HUES64 (cell line): ENCODE measurements around the gene CCSER2.

Experiments
- H3K27ac ChIP-seq: 2 replicates; pipeline ENCODE4 v1.7.0; 2013; ENCODE audit warnings: low read depth, low read length, inconsistent platforms
- H3K27me3 ChIP-seq: 2 replicates; pipeline ENCODE4 v1.6.1; 2013; ENCODE audit warnings: mild to moderate bottlenecking, low read length; ENCODE audit not compliant: insufficient read depth
- H3K36me3 ChIP-seq: 2 replicates; pipeline ENCODE4 v1.6.1; 2013; ENCODE audit warnings: mild to moderate bottlenecking, low read length; ENCODE audit not compliant: insufficient read depth
- H3K4me1 ChIP-seq: 2 replicates; pipeline ENCODE4 v1.6.1; 2013; ENCODE audit warnings: mild to moderate bottlenecking, low read length, moderate library complexity; ENCODE audit not compliant: insufficient read depth
- H3K4me3 ChIP-seq: 2 replicates; pipeline ENCODE4 v1.5.1; 2013; ENCODE audit warnings: mild to moderate bottlenecking, low read length, moderate library complexity
- H3K9ac ChIP-seq: 2 replicates; pipeline ENCODE4 v1.6.1; 2013; ENCODE audit warnings: mild to moderate bottlenecking, low read depth, low read length
- H3K9me3 ChIP-seq: 2 replicates; pipeline ENCODE4 v1.6.1; 2013; ENCODE audit warnings: low read depth, low read length; ENCODE audit not compliant: insufficient read depth
- WGBS: fragments of 150-250, 120-280 bp; methylation state at CpG from one replicate; pipeline ENCODE4 v1.1.7; 2013; ENCODE audit warnings: missing lambda C conversion rate; 5-methylcytosine and 5-hydroxymethylcytosine counted together

Gene CCSER2

DNA sequence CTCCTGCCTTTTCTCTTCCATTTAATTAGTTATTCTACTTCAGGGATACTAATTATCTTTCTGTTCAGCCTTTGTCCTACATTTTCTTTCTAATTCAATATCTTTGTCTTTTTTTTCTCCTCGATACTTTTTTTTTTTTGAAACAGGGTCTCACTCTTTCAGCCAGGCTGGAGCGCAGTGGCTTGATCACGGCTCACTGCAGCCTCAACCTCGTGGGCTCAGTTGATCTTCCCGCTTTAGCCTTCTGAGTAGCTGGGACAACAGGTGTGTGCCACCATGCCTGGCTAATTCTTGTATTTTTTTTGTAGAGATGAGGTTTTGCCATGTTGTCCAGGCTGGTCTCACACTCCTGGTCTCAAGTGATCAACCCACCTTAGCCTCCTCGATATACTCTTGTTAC is 38.9 kb downstream of the CCSER2 start:
- H3K27ac ChIP-seq = no peak overlapping the region
- 88% methylated on average over 6 of the region's 6 CpGs for WGBS
- H3K9ac ChIP-seq = no peak overlapping the region
- H3K36me3 ChIP-seq = peaks cover 16% of the 10 kb centered on the region
- H3K4me3 ChIP-seq = no peak overlapping the region
- no peaks in the 10 kb centered on the region for H3K9me3 ChIP-seq
- no peaks in the 10 kb centered on the region for H3K27me3 ChIP-seq
- H3K4me1 ChIP-seq = peaks cover 11% of the 10 kb centered on the region; the same call in 1 of the 2 replicates

- no CpG with 5 or more reads among the region's 1 CpG for whole genome bisulfite sequencing
- H3K9ac ChIP-seq = no peak overlapping the region
- peaks cover 28% of the 10 kb centered on the region for H3K36me3 ChIP-seq
- H3K4me3 ChIP-seq = no peak overlapping the region
- no peak overlapping the region for H3K27ac ChIP-seq
- H3K27me3 ChIP-seq = no peaks in the 10 kb centered on the region
- H3K9me3 ChIP-seq = no peaks in the 10 kb centered on the region
- peaks cover 11% of the 10 kb centered on the region; the same call in 1 of the 2 replicates for H3K4me1 ChIP-seq
Observed at GRCh38 chr10:84368828-84369227, 40.4 kb downstream of the CCSER2 start.

DNA sequence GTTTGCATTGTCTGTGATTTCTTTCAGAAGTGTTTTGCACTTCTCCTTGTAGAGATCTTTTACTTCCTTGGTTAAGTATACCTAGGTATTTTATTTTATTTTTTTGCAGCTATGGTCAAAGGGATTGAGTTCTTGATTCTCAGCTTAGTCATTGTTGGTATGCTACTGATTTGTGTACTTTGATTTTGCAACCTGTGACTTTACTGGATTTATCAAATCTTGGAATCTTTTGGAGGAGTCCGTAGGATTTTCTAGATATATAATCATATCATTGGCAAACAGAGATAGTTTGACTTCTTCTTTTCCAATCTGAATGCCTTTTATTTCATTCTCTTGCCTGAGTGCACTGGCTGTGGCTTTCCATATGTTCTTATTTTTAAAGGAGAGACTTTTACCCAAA is 41.9 kb downstream of the CCSER2 start:
- no peaks in the 10 kb centered on the region for H3K9me3 ChIP-seq
- H3K27me3 ChIP-seq = no peaks in the 10 kb centered on the region
- no peak overlapping the region for H3K9ac ChIP-seq
- no peak overlapping the region for H3K4me3 ChIP-seq
- no peak overlapping the region for H3K27ac ChIP-seq
- peaks cover 11% of the 10 kb centered on the region; the same call in 1 of the 2 replicates for H3K4me1 ChIP-seq
- no CpG with 5 or more reads among the region's 1 CpG for WGBS
- H3K36me3 ChIP-seq = peaks cover 34% of the 10 kb centered on the region

- peaks cover 10% of the 10 kb centered on the region; the same call in 1 of the 2 replicates for H3K4me1 ChIP-seq
- peaks cover 34% of the 10 kb centered on the region for H3K36me3 ChIP-seq
- H3K4me3 ChIP-seq = no peak overlapping the region
- no peaks in the 10 kb centered on the region for H3K9me3 ChIP-seq
- 89% methylated on average over 2 of the region's 2 CpGs for WGBS
- H3K27me3 ChIP-seq = no peaks in the 10 kb centered on the region
- H3K9ac ChIP-seq = no peak overlapping the region
- H3K27ac ChIP-seq = no peak overlapping the region
Observed at GRCh38 chr10:84371944-84372343, 43.6 kb downstream of the CCSER2 start.

DNA sequence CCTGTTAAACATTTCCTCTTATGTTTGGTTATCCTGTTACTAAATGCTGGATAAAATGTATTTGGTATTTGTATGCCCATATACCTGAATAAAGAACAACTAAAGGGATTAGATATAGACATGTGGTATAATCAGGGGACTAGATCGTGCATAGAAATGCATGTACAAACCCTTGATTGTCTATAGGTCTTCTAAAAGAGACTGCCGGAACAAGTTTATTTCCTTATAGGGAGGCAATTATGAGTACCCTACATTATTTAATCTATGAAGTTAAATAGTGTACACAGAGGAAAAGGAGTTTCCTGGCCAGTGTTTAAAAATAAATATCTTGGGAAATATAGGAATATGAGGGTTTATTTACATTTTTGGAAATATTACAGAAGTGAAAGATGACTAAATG is 44.6 kb downstream of the CCSER2 start:
- H3K9ac ChIP-seq = no peak overlapping the region
- H3K9me3 ChIP-seq = no peaks in the 10 kb centered on the region
- H3K4me3 ChIP-seq = no peak overlapping the region
- H3K4me1 ChIP-seq = no peaks in the 10 kb centered on the region
- no peaks in the 10 kb centered on the region for H3K27me3 ChIP-seq
- no peak overlapping the region for H3K27ac ChIP-seq
- WGBS = 100% methylated on average over 2 of the region's 2 CpGs
- peaks cover 34% of the 10 kb centered on the region for H3K36me3 ChIP-seq

DNA sequence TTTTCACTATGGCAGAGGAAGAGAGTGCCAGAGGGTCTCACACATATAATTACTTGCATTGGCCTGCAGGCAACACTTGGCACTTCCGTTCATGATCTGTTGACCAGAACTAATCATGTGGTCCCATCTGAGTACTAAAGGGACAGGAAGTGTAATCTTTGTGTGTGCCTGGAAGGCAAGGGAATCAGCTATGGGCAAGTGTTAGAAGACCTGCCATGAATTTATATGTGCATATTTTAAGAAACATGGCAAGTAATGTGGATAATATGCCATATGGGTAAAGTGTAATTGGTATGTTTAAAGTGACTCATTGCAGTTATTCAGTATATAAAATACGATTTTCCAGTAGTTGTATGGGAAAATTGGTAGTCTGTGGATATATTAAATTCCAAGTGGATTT is 46.1 kb downstream of the CCSER2 start:
- Histone ChIP-seq H3K4me1 (no peaks in the 10 kb centered on the region), H3K36me3 (peaks cover 34% of the 10 kb centered on the region), H3K9me3 (no peaks in the 10 kb centered on the region), H3K4me3 (no peak overlapping the region), H3K9ac (no peak overlapping the region), H3K27me3 (no peaks in the 10 kb centered on the region), H3K27ac (no peak overlapping the region)
- 85% methylated on average over 2 of the region's 2 CpGs for WGBS

DNA sequence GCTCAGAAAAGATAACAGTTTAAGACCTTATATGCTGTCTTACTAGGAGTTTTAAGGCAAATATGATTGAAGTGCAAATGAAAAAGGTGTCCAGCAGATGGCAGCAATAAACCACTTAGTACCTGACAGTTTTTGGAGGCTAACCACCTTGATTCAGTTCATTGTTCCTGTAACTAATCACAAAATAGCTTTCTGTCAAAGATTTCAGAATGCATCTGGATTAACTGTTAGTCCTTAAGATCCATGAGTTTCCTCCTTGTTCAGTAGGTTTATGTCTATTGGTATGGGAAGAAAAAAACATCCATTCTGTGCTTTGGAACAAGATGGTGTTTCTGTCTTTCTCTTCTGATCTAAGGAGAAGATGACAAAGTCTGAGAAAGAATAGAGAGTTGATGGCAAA is 46.6 kb downstream of the CCSER2 start:
- H3K36me3 ChIP-seq = peaks cover 36% of the 10 kb centered on the region
- H3K4me1 ChIP-seq = no peaks in the 10 kb centered on the region
- no peaks in the 10 kb centered on the region for H3K27me3 ChIP-seq
- H3K9ac ChIP-seq = no peak overlapping the region
- no peaks in the 10 kb centered on the region for H3K9me3 ChIP-seq
- H3K27ac ChIP-seq = no peak overlapping the region
- no peak overlapping the region for H3K4me3 ChIP-seq

DNA sequence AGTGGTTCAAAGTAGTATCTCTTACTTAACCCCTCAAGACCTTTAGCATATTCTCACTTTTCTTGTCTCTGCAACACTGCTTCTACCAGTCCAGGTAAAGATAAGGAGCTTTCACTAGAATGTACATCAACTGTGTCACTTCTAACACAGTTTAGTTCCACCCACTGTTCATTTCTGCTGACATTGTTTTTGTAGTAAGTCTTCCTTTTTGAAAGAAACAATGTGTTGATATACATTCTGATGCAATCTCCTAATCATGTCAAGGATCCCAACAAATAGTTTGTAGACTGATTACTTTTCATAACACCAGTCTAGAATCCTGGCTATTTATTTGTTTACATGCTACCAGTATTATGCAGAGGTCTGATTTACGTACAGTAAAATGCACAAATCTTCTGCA is 47.5 kb downstream of the CCSER2 start:
- Histone ChIP-seq H3K4me3 (no peak overlapping the region), H3K9me3 (no peaks in the 10 kb centered on the region), H3K27ac (no peak overlapping the region), H3K4me1 (no peaks in the 10 kb centered on the region), H3K9ac (no peak overlapping the region), H3K27me3 (no peaks in the 10 kb centered on the region), H3K36me3 (peaks cover 38% of the 10 kb centered on the region)
- WGBS = 100% methylated on average over 1 of the region's 1 CpG

GRCh38 chr10:84388148-84388547 is 59.8 kb downstream of the CCSER2 start:
- Histone ChIP-seq H3K9ac (no peak overlapping the region), H3K9me3 (peaks cover 10% of the 10 kb centered on the region; the same call in 1 of the 2 replicates), H3K36me3 (peaks cover 18% of the 10 kb centered on the region; the same call in 1 of the 2 replicates), H3K27ac (no peak overlapping the region), H3K4me3 (no peak overlapping the region), H3K27me3 (no peaks in the 10 kb centered on the region), H3K4me1 (0 out of 2 replicates have a peak, but pooled peaks cover 2% of the 10 kb centered on the region)
- 100% methylated on average over 1 of the region's 1 CpG for WGBS

DNA sequence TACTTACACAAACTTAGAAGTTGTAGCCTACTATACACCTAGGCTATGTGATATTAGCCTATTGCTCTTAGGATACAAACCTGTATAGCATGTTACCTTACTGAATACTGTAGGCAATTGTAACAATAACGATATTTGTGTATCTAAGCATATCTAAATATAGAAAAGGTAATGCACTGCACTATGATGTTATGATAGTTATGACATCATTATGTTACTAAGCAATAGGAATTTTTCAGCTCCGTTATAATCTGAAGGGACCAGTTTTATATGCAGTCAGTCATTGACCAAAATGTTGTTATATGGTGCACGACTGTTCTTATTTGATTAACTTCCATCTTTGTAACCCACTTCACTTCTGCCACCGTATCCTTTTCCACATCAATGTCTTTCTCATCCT is 62.0 kb downstream of the CCSER2 start:
- H3K9me3 ChIP-seq = peaks cover 2% of the 10 kb centered on the region; the same call in 1 of the 2 replicates
- WGBS = 100% methylated on average over 3 of the region's 4 CpGs
- H3K27ac ChIP-seq = no peak overlapping the region
- no peak overlapping the region for H3K9ac ChIP-seq
- H3K36me3 ChIP-seq = peaks cover 14% of the 10 kb centered on the region; the same call in 1 of the 2 replicates
- H3K4me3 ChIP-seq = no peak overlapping the region
- H3K27me3 ChIP-seq = no peaks in the 10 kb centered on the region
- H3K4me1 ChIP-seq = 0 out of 2 replicates have a peak, but pooled peaks cover 2% of the 10 kb centered on the region

- H3K36me3 ChIP-seq = peaks cover 14% of the 10 kb centered on the region; the same call in 1 of the 2 replicates
- peaks cover 7% of the 10 kb centered on the region; the same call in 1 of the 2 replicates for H3K9me3 ChIP-seq
- 0 out of 2 replicates have a peak, but pooled peaks cover 2% of the 10 kb centered on the region for H3K4me1 ChIP-seq
- H3K27ac ChIP-seq = no peak overlapping the region
- H3K9ac ChIP-seq = no peak overlapping the region
- 94% methylated on average over 4 of the region's 4 CpGs for WGBS
- H3K27me3 ChIP-seq = no peaks in the 10 kb centered on the region
- H3K4me3 ChIP-seq = no peak overlapping the region
Observed at GRCh38 chr10:84391326-84391725, 62.9 kb downstream of the CCSER2 start.

DNA sequence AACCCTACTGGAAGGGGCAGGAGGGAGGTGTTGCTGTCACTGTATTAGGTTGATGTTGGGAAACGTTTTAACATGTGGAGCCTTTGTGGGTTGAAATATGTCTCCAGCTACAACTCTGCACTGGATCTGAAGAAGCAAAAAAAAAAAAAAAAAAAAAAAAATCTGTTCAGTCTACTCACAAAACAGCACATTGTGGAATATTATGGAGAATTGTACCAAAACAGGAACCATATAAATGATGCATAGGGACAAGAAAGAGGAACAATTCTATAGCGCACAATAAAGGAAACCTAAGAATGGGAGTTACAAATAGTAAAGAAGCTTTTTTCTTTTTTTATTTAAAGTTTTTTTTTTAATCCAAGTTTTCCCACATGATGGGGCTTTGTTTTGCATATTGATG is 63.8 kb downstream of the CCSER2 start:
- H3K4me3 ChIP-seq = no peak overlapping the region
- H3K9me3 ChIP-seq = peaks cover 7% of the 10 kb centered on the region; the same call in 1 of the 2 replicates
- H3K9ac ChIP-seq = no peak overlapping the region
- H3K36me3 ChIP-seq = peaks cover 14% of the 10 kb centered on the region; the same call in 1 of the 2 replicates
- H3K4me1 ChIP-seq = peaks cover 2% of the 10 kb centered on the region; the same call in 1 of the 2 replicates
- no peaks in the 10 kb centered on the region for H3K27me3 ChIP-seq
- no peak overlapping the region for H3K27ac ChIP-seq
- 70% methylated on average over 1 of the region's 2 CpGs for WGBS
